SK-N-MC (cell line): ENCODE data around the gene ELP2.

Source experiments
- EZH2 ChIP-seq: fragments of 200-600 bp; sonication (generic); IDR thresholded peaks from one replicate; pipeline ENCODE4 v1.6.1; 2017; ENCODE audit warnings: antibody characterized with exemption
- POLR2AphosphoS5 ChIP-seq: IDR thresholded peaks from 2 replicates; pipeline ENCODE4 v1.6.1; 2012; ENCODE audit warnings: mild to moderate bottlenecking, low read depth, low read length, borderline replicate concordance

GRCh38 chr18:36187193-36187825, 57.6 kb downstream of the ELP2 start, which contains the start of gene MOCOS:
- TF ChIP-seq POLR2AphosphoS5: no peak
- no peak for TF ChIP-seq EZH2
